PC-3 (cell line): Measurements from ENCODE around the gene SMOC2. TPM values are rescaled to one million over a fixed set of nuclear protein-coding genes. Genes with fewer than 3 reads are reported as not detected.
"Not testable (repeated sequence)": the region's sequence is repeated elsewhere in the genome, so short reads cannot be mapped to it uniquely, and the experiment has no call there.

Source experiments
- ATAC-seq: fragments of 200-7000 bp; cut with Tn5 transposase; 2 replicates; pipeline ENCODE4 v1.9.1; 2020; ENCODE audit warnings: mild to moderate bottlenecking, moderate library complexity
- BruUV-seq: library from RNA; stranded (reverse); fragments of 400-500 nt; replicated peaks from 2 replicates; lab custom pipeline; 2021; lab: Mats Ljungman, UMichigan
- CTCF ChIA-PET: fragments of 300-600 bp; sonication (Branson Sonifier 250); formaldehyde crosslinking; loops from one replicate; lab custom pipeline; 2022; ENCODE audit warnings: antibody characterized with exemption; lab: Charles Lee
- POLR2A ChIA-PET: fragments of 300-600 bp; sonication (Branson Sonifier 250); formaldehyde crosslinking; loops from one replicate; lab custom pipeline; 2022; ENCODE audit warnings: antibody characterized with exemption; ENCODE audit not compliant: unreplicated experiment; lab: Charles Lee
- DNase-seq: peaks from one replicate; pipeline ENCODE4 v3.0.0-alpha.2; 2015
- H2AFZ ChIP-seq: fragments of 300-600 bp; sonication (generic); 2 replicates; pipeline ENCODE4 v1.6.0; 2016; ENCODE audit warnings: antibody characterized with exemption, low read length
- H3F3A ChIP-seq: fragments of 300-600 bp; sonication (generic); one replicate; pipeline ENCODE4 v1.6.0; 2017; ENCODE audit warnings: antibody characterized with exemption, low read length, control low read depth, mild to moderate bottlenecking; ENCODE audit not compliant: unreplicated experiment
- H3K27ac ChIP-seq: fragments of 300-600 bp; sonication (generic); 2 replicates; pipeline ENCODE4 v1.5.1; 2016; ENCODE audit warnings: mild to moderate bottlenecking, low read length
- H3K27me3 ChIP-seq: fragments of 300-600 bp; sonication (generic); 2 replicates; pipeline ENCODE4 v1.6.1; 2016; ENCODE audit warnings: low read length, mixed read lengths
- H3K36me3 ChIP-seq: fragments of 300-600 bp; sonication (generic); 2 replicates; pipeline ENCODE4 v1.6.1; 2016; ENCODE audit warnings: low read depth, mixed run types, low read length, mixed read lengths
- H3K4me1 ChIP-seq: fragments of 300-600 bp; sonication (generic); 2 replicates; pipeline ENCODE4 v1.5.1; 2016; ENCODE audit warnings: low read length; ENCODE audit not compliant: insufficient read depth
- H3K4me2 ChIP-seq: fragments of 300-600 bp; sonication (generic); 2 replicates; pipeline ENCODE4 v1.6.0; 2016; ENCODE audit warnings: low read length
- H3K4me3 ChIP-seq: fragments of 300-600 bp; sonication (generic); 2 replicates; pipeline ENCODE4 v1.5.1; 2016; ENCODE audit warnings: mild to moderate bottlenecking, low read length, mixed read lengths
- H3K79me2 ChIP-seq: fragments of 300-600 bp; sonication (generic); 2 replicates; pipeline ENCODE4 v1.6.1; 2017; ENCODE audit warnings: low read length, mixed read lengths
- H3K9ac ChIP-seq: fragments of 300-600 bp; sonication (generic); 2 replicates; pipeline ENCODE4 v1.6.0; 2016; ENCODE audit warnings: mild to moderate bottlenecking, low read length
- H3K9me2 ChIP-seq: fragments of 300-600 bp; sonication (generic); replicated peaks from 2 replicates; pipeline ENCODE4 v1.6.1; 2016; ENCODE audit warnings: mixed run types, low read length, mixed read lengths
- H3K9me3 ChIP-seq: fragments of 300-600 bp; sonication (generic); 2 replicates; pipeline ENCODE4 v1.6.1; 2016; ENCODE audit warnings: low read length, mixed read lengths
- H4K20me1 ChIP-seq: fragments of 300-600 bp; sonication (generic); 2 replicates; pipeline ENCODE4 v1.6.1; 2016; ENCODE audit warnings: low read length, mixed read lengths
- EZH2 ChIP-seq: fragments of 300-600 bp; sonication (generic); IDR thresholded peaks from one replicate; pipeline ENCODE4 v1.6.1; 2017; ENCODE audit warnings: antibody characterized with exemption, mild to moderate bottlenecking, low read length; ENCODE audit not compliant: unreplicated experiment
- EZH2phosphoT487 ChIP-seq: fragments of 300-600 bp; sonication (generic); IDR thresholded peaks from 2 replicates; pipeline ENCODE4 v1.6.1; 2018; ENCODE audit warnings: mild to moderate bottlenecking, antibody characterized with exemption, low read length, borderline replicate concordance
- intact Hi-C: fragments of 100-400 bp; cut with micrococcal nuclease; formaldehyde crosslinking; loops from 2 replicates; pipeline ENCODE4 v1.9.0; 2023
- total RNA-seq: library from RNA; depleted of rRNA; stranded (reverse); fragments of >200 nt; gene quantifications from 2 replicates; pipeline ENCODE4 v1.2.3, GENCODE V29; 2014
- TF ChIP-seq, protein P1 (sequence below): fragments of 300-600 bp; sonication (generic); conservative IDR thresholded peaks from 2 replicates; pipeline ENCODE4 v1.5.1; 2017; ENCODE audit warnings: antibody characterized with exemption, low read depth, mild to moderate bottlenecking, low read length

Gene SMOC2
- total RNA-seq, 1 experiment from 2014 or later = not detected

DNA sequence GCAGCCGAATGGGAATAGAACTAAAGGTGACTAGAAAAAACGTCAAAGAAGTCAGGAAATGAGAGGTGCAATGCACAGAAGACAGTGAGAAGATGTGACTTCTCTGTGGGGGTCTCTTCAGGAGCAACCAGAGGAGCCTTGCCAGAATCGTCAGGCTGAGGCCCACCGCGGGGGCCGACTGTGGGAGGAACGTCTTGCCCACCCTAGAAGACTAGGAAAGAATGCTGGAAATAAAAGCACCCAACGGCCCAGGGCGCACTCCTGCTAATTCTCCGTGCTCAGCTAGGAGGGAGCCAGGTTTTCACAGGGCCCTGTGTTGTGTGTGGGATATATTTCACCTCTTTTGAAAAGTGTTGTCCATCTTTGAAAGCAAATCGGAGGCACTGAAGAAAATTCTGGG lies 129.2 kb downstream of the SMOC2 start:
- Histone ChIP-seq H3K4me3 (no peak overlapping the region), H3K79me2 (no peaks in the 10 kb centered on the region), H3K9me3 (no peaks in the 10 kb centered on the region), H3K36me3 (no peaks in the 10 kb centered on the region), H3K27ac (no peak overlapping the region), H3K4me1 (no peaks in the 10 kb centered on the region), H3F3A (no peaks in the 10 kb centered on the region), H3K9ac (no peak overlapping the region), H3K27me3 (peaks cover 4% of the 10 kb centered on the region; the same call in 1 of the 2 replicates), H3K4me2 (no peak overlapping the region), H2AFZ (no peak overlapping the region), H4K20me1 (no peaks in the 10 kb centered on the region), H3K9me2 (no peaks in the 10 kb centered on the region)
- ChIA-PET POLR2A (no interaction called here), CTCF (no interaction called here)
- ATAC-seq (no peak), DNase-seq (no peak)
- intact Hi-C loops = no loop called here
- TF ChIP-seq, protein P1, sequence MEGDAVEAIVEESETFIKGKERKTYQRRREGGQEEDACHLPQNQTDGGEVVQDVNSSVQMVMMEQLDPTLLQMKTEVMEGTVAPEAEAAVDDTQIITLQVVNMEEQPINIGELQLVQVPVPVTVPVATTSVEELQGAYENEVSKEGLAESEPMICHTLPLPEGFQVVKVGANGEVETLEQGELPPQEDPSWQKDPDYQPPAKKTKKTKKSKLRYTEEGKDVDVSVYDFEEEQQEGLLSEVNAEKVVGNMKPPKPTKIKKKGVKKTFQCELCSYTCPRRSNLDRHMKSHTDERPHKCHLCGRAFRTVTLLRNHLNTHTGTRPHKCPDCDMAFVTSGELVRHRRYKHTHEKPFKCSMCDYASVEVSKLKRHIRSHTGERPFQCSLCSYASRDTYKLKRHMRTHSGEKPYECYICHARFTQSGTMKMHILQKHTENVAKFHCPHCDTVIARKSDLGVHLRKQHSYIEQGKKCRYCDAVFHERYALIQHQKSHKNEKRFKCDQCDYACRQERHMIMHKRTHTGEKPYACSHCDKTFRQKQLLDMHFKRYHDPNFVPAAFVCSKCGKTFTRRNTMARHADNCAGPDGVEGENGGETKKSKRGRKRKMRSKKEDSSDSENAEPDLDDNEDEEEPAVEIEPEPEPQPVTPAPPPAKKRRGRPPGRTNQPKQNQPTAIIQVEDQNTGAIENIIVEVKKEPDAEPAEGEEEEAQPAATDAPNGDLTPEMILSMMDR = no peak
- TF ChIP-seq EZH2phosphoT487 (no peak), EZH2 (no peak)
- BruUV-seq = no TSS peak

- Histone ChIP-seq H3K9ac (no peak overlapping the region), H3K4me3 (no peak overlapping the region), H3K27me3 (0 out of 2 replicates have a peak, but pooled peaks cover 10% of the 10 kb centered on the region), H4K20me1 (no peaks in the 10 kb centered on the region), H3K9me3 (no peaks in the 10 kb centered on the region), H3K79me2 (no peaks in the 10 kb centered on the region), H3K4me1 (no peaks in the 10 kb centered on the region), H3K27ac (no peak overlapping the region), H2AFZ (no peak overlapping the region), H3F3A (no peaks in the 10 kb centered on the region), H3K4me2 (no peak overlapping the region), H3K36me3 (no peaks in the 10 kb centered on the region), H3K9me2 (no peaks in the 10 kb centered on the region)
- TF ChIP-seq EZH2phosphoT487 (no peak), EZH2 (no peak)
- TF ChIP-seq, protein P1 = no peak
- ChIA-PET POLR2A (no interaction called here), CTCF (no interaction called here)
- no TSS peak for BruUV-seq
- intact Hi-C loops = no loop called here
- DNase-seq = no peak
- no peak for ATAC-seq
Measured at GRCh38 chr6:168571268-168571667, 130.3 kb downstream of the SMOC2 start.

DNA sequence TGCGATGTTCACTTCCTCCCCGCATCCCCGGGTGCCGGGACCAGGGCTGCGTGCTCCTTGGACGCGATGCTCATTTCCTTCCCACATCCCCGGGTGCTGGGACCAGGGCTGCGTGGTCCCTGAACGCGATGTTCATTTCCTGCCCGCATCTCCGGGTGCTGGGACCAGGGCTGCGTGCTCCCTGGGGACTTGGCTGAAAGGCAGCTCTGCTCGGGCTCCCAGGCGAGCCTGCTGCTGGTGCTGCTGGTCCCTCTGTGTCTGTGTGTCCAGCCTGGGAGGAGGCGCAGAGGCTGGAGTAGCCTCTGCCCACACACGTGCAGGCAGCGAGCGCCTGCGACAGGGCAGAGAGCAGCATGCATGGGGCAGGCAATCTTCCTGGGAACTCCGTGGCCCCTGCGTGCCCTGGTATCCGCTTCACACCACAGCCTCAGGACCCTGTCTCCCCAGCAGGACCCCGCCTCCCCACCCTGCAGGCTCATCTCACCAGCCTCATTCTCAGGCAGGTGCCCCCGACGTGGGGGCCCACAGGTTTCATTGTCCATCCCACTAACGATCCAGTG lies 132.4 kb downstream of the SMOC2 start:
- H3K4me1 ChIP-seq, H3K9ac ChIP-seq, H3K4me2 ChIP-seq, BruUV-seq, CTCF ChIA-PET, H3K36me3 ChIP-seq, H3K79me2 ChIP-seq, H3K27ac ChIP-seq, H2AFZ ChIP-seq, ATAC-seq, POLR2A ChIA-PET, H3K9me2 ChIP-seq, H3K9me3 ChIP-seq, intact Hi-C loops, H3F3A ChIP-seq, DNase-seq, H4K20me1 ChIP-seq, H3K4me3 ChIP-seq: not testable (repeated sequence)
- H3K27me3 ChIP-seq = peaks cover 10% of the 10 kb centered on the region; the same call in 1 of the 2 replicates
